Stimulated activated naive CD8-positive, alpha-beta T cell treated with anti-CD3 and anti-CD28 coated beads, Interleukin-15, Interleukin-2, amounts not matched to agents 100 ng/mL and 50 ng/mL, for 24 hours (primary cell): ENCODE data around the gene WDR59.
A peak's percentile ranks its signal among the peaks of the same experiment; 100 is the strongest.
"Not testable (repeated sequence)": the region's sequence is repeated elsewhere in the genome, so short reads cannot be mapped to it uniquely, and the experiment has no call there.

Experiments
- H3K27ac Mint-ChIP-seq: one replicate; pipeline ENCODE4 v1.8.0; 2021; ENCODE audit warnings: mild to moderate bottlenecking, mixed read lengths
- H3K27me3 Mint-ChIP-seq: one replicate; pipeline ENCODE4 v1.8.0; 2021; ENCODE audit warnings: mixed read lengths
- H3K36me3 Mint-ChIP-seq: one replicate; pipeline ENCODE4 v1.8.0; 2021; ENCODE audit warnings: low read depth, mixed read lengths
- H3K4me1 Mint-ChIP-seq: one replicate; pipeline ENCODE4 v1.8.0; 2021; ENCODE audit warnings: low read depth, mixed read lengths
- H3K4me3 Mint-ChIP-seq: one replicate; pipeline ENCODE4 v1.8.0; 2021; ENCODE audit warnings: mild to moderate bottlenecking, mixed read lengths
- H3K9me3 Mint-ChIP-seq: one replicate; pipeline ENCODE4 v1.8.0; 2021; ENCODE audit warnings: mixed read lengths

Gene WDR59, protein sequence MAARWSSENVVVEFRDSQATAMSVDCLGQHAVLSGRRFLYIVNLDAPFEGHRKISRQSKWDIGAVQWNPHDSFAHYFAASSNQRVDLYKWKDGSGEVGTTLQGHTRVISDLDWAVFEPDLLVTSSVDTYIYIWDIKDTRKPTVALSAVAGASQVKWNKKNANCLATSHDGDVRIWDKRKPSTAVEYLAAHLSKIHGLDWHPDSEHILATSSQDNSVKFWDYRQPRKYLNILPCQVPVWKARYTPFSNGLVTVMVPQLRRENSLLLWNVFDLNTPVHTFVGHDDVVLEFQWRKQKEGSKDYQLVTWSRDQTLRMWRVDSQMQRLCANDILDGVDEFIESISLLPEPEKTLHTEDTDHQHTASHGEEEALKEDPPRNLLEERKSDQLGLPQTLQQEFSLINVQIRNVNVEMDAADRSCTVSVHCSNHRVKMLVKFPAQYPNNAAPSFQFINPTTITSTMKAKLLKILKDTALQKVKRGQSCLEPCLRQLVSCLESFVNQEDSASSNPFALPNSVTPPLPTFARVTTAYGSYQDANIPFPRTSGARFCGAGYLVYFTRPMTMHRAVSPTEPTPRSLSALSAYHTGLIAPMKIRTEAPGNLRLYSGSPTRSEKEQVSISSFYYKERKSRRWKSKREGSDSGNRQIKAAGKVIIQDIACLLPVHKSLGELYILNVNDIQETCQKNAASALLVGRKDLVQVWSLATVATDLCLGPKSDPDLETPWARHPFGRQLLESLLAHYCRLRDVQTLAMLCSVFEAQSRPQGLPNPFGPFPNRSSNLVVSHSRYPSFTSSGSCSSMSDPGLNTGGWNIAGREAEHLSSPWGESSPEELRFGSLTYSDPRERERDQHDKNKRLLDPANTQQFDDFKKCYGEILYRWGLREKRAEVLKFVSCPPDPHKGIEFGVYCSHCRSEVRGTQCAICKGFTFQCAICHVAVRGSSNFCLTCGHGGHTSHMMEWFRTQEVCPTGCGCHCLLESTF

GRCh38 chr16:74984529-74985296 is at the start of gene WDR59:
Gene WDR59, minus strand, starts transcription at chr16:74985123. Its CDS starts 106 bp downstream, at chr16:74985017.
- Mint-ChIP-seq H3K9me3 (no peaks in the 10 kb centered on the region), H3K27ac (peak within 1 kb of the TSS; percentile 88), H3K4me3 (peak within 1 kb of the TSS; percentile 85), H3K27me3 (no peaks in the 10 kb centered on the region), H3K36me3 (peaks cover 3% of the 10 kb centered on the region), H3K4me1 (peaks cover 20% of the 10 kb centered on the region)

- Mint-ChIP-seq H3K9me3 (peaks cover 8% of the 10 kb centered on the region), H3K27me3 (no peaks in the 10 kb centered on the region), H3K4me3 (no peak overlapping the region), H3K36me3 (peaks cover 3% of the 10 kb centered on the region), H3K4me1 (no peaks in the 10 kb centered on the region), H3K27ac (no peak overlapping the region)
These were observed 47.7 kb upstream of the WDR59 start for GRCh38 chr16:75032655-75033054.

GRCh38 chr16:75029854-75030253 is 44.9 kb upstream of the WDR59 start:
- H3K4me3 Mint-ChIP-seq: no peak overlapping the region
- no peaks in the 10 kb centered on the region for H3K4me1 Mint-ChIP-seq
- no peaks in the 10 kb centered on the region for H3K9me3 Mint-ChIP-seq
- H3K27me3 Mint-ChIP-seq: no peaks in the 10 kb centered on the region
- no peaks in the 10 kb centered on the region for H3K36me3 Mint-ChIP-seq
- H3K27ac Mint-ChIP-seq: no peak overlapping the region

DNA sequence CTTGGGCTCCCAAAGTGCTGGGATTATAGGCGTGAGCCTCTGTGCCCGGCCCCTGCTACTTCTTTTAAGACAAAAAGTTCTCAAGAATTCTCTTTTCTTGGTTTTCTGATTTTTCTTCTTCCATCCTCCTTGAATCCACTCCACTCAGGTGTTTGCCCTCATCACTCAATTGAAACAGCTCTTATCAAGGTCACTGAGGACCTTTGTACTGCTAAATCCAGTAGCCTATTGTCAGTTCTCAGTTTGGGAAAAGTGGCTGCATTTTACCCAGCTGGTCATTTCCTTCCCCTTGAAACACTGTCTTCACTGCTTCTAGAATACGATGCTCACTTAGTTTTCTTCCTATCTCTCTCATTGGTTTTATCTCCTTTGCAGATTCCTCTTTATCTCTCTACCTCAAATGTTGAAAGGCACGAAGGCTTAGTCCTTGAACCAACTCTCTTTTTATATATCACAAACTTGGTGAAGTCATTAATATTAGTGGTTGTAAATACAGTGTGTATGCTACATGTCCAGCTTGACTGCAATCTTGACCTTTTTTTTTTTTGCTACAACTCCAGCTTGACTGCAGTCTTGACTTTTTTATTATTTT is 43.7 kb upstream of the WDR59 start:
- no peak overlapping the region for H3K27ac Mint-ChIP-seq
- H3K9me3 Mint-ChIP-seq: no peaks in the 10 kb centered on the region

DNA sequence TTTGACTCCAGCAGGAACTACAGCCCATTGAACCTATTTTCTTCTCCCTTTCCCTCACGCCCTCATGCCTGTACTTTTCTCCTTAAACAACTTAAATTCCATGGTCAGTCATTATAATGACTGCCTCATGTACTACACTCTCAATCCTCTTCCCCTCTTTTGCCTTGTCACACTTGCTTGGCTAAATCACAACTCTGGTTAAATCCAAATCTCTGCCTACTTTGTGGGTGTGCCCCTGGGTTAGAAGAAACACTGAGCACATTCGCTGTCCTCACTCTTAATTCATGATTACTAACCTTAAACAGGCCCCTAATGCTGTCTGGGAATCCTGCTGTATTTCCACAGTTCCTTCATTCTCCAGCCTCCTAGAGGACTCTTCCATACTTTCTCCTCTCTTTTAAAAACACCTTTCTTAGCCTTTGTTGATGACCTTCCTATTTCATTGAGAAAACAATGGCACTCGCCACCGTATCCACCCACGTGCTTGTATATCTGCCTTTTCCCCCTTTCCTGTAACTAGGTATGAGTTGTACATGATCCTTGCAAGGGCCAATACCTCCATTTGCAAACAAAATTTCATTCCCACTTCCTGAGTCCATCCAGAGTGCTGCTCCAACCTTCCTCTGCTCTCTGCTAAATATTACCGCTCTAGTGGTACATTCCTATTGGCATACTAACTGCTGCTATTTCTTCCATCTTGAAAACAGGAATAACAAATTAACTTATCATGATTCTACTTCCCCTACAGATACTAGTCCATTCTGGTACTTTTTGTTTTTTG is 42.8 kb upstream of the WDR59 start:
- Mint-ChIP-seq H3K9me3 (peaks cover 1% of the 10 kb centered on the region), H3K27ac (no peak overlapping the region), H3K4me3 (no peak overlapping the region), H3K4me1 (peaks cover 17% of the 10 kb centered on the region), H3K27me3 (no peaks in the 10 kb centered on the region), H3K36me3 (peaks cover 2% of the 10 kb centered on the region)

More for the DNA sequence above, 43.7 kb upstream of the WDR59 start:
- H3K4me1 Mint-ChIP-seq: peaks cover 9% of the 10 kb centered on the region
- H3K27me3 Mint-ChIP-seq: no peaks in the 10 kb centered on the region
- no peak overlapping the region for H3K4me3 Mint-ChIP-seq
- no peaks in the 10 kb centered on the region for H3K36me3 Mint-ChIP-seq

DNA sequence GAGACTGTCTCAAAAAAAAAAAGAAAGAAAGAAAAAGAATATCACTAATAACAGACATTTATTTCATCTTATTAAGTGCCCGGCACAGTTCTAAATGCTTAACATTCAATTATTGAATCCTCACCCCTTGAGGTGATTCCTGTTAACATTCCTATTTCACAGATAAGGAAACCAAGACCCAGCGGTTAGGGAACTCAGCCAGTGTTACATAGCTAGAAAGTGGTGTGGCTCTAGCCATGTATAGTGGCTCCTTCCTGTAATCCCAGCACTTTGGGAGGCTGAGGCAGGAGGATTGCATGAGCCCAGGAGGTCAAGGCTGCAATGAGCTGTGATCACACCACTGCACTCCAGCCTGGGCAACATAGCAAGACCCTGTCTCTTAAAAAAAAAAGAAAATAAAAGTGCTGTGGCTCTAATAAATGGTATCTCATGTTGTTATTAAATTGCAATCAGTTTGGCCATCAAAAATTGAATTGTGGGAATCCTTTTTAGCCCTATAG is 42.0 kb upstream of the WDR59 start:
- Mint-ChIP-seq H3K4me3 (no peak overlapping the region), H3K36me3 (peaks cover 6% of the 10 kb centered on the region), H3K4me1 (peaks cover 19% of the 10 kb centered on the region), H3K27me3 (no peaks in the 10 kb centered on the region), H3K9me3 (peaks cover 5% of the 10 kb centered on the region), H3K27ac (no peak overlapping the region)

DNA sequence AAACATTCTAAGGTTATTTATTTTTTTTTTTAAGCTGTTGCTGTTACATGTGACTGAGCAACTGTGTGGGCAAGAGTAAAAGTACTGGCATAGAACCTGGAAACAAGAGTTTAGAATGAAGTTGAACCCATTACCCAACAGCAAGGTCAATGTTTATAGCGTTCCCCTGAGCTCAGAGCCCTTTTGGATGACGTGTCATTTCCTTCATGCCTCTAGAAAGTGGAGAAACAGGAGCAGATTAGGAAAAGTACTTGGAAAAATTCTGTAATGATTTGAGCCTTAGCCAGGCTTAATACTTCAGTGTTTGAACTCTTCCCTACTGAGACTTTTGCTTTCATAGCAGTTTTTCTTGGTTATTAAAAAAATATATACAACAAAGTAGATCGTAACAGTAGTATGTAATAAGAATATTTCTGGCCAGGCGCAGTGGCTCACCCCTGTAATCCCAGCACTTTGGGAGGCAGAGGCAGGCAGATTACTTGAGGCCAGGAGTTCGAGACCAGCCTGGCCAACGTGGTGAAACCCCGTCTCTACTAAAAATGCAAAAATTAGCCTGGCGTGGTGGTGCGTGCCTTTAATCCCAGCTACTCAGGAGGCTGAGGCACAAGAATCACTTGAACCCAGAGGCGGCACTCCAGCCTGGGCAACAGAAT is 41.4 kb upstream of the WDR59 start:
- H3K4me1 Mint-ChIP-seq: peaks cover 19% of the 10 kb centered on the region
- H3K36me3 Mint-ChIP-seq: peaks cover 12% of the 10 kb centered on the region
- peaks cover 10% of the 10 kb centered on the region for H3K9me3 Mint-ChIP-seq
- not testable (repeated sequence) for H3K27ac Mint-ChIP-seq, H3K27me3 Mint-ChIP-seq, H3K4me3 Mint-ChIP-seq

GRCh38 chr16:75025761-75026160 is 40.8 kb upstream of the WDR59 start:
- Mint-ChIP-seq H3K27me3 (no peaks in the 10 kb centered on the region), H3K4me3 (no peak overlapping the region), H3K36me3 (peaks cover 15% of the 10 kb centered on the region), H3K9me3 (peaks cover 17% of the 10 kb centered on the region), H3K27ac (no peak overlapping the region), H3K4me1 (peaks cover 19% of the 10 kb centered on the region)

GRCh38 chr16:75024594-75024993 is 39.7 kb upstream of the WDR59 start:
- no peak overlapping the region for H3K4me3 Mint-ChIP-seq
- H3K9me3 Mint-ChIP-seq: peaks cover 17% of the 10 kb centered on the region
- peaks cover 19% of the 10 kb centered on the region for H3K4me1 Mint-ChIP-seq
- H3K27ac Mint-ChIP-seq: peak overlapping the region; percentile 48
- no peaks in the 10 kb centered on the region for H3K27me3 Mint-ChIP-seq
- peaks cover 15% of the 10 kb centered on the region for H3K36me3 Mint-ChIP-seq

DNA sequence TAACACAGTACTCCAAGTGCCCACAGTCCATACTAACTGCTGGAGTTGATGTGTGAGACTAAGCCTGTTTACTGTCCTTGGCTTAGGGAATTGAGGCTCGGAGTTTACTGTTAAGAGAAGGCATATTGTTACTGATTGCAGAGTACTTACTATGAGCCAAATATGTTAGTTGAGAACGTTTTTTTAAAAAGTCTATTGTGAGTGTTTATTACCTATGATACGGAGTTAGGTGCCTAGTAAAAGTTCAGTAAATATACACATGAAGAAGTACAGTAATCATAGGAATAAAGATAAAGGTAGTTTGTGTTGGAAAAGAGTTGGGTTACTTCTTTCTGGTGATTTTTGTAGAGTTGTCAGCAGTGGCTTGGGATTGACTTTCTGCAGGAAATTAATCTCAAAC is 39.3 kb upstream of the WDR59 start:
- Mint-ChIP-seq H3K27me3 (no peaks in the 10 kb centered on the region), H3K4me1 (peaks cover 19% of the 10 kb centered on the region), H3K27ac (peak overlapping the region; percentile 48), H3K36me3 (peaks cover 15% of the 10 kb centered on the region), H3K4me3 (no peak overlapping the region), H3K9me3 (peaks cover 17% of the 10 kb centered on the region)

DNA sequence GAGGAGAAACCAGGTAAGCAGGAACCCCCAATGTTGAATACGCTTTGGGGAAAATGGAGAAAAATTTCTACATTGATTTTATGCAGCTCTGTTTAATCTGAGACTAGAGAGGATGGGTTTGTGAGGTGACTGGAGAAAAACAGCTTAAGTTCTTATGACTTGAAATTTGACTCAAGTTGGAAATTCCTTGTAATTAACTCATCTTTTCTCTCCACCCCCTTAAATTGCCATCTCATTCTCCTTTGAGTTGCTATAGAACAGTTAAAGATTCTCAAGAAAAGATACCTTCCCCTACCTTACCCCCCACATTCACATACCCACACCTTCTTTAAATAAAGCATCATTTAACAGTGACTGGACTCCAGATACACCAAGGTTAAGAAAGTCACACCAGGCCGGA is 38.1 kb upstream of the WDR59 start:
- peak overlapping the region; percentile 49 for H3K27ac Mint-ChIP-seq
- H3K27me3 Mint-ChIP-seq: no peaks in the 10 kb centered on the region
- H3K4me1 Mint-ChIP-seq: peaks cover 19% of the 10 kb centered on the region
- peaks cover 15% of the 10 kb centered on the region for H3K36me3 Mint-ChIP-seq
- peak overlapping the region; percentile 6 for H3K4me3 Mint-ChIP-seq
- H3K9me3 Mint-ChIP-seq: peaks cover 17% of the 10 kb centered on the region

- Mint-ChIP-seq H3K27me3 (no peaks in the 10 kb centered on the region), H3K36me3 (peaks cover 15% of the 10 kb centered on the region), H3K27ac (peak overlapping the region; percentile 49), H3K4me3 (peak overlapping the region; percentile 6), H3K4me1 (peaks cover 19% of the 10 kb centered on the region), H3K9me3 (peaks cover 17% of the 10 kb centered on the region)
These were observed 37.6 kb upstream of the WDR59 start for GRCh38 chr16:75022567-75022966.

DNA sequence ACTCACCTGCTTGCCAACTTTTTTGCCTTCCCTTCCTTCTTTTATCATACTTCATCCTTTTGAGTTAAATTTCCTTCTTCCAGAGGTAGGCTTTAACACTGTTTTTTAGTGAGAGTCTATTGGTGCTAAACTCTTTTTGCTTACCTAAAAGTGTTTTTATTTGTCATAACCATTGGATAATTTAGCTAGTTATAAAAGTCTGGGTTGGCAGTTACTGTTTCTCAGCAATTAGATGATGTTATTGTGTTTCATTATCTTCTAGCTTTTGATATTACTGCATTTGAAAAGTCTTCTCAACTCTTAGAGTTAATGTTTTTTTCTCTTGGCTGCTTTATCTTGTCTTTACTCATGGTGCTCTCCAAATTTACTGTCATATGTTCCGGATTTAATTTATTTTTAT is 36.5 kb upstream of the WDR59 start:
- H3K4me3 Mint-ChIP-seq: no peak overlapping the region

More for the DNA sequence above, 36.5 kb upstream of the WDR59 start:
- Mint-ChIP-seq H3K27ac (no peak overlapping the region), H3K9me3 (peaks cover 17% of the 10 kb centered on the region), H3K4me1 (peaks cover 19% of the 10 kb centered on the region), H3K36me3 (peaks cover 15% of the 10 kb centered on the region), H3K27me3 (no peaks in the 10 kb centered on the region)
